GM23338 (cell line): ENCODE measurements around the gene AGPS.

Experiments used
- EZH2 ChIP-seq: fragments of 200-600 bp; sonication (generic); IDR thresholded peaks from one replicate; pipeline ENCODE4 v1.8.0; 2017; ENCODE audit warnings: antibody characterized with exemption, mild to moderate bottlenecking, low read depth; ENCODE audit not compliant: unreplicated experiment
- EZH2phosphoT487 ChIP-seq: fragments of 200-600 bp; sonication (generic); IDR thresholded peaks from one replicate; pipeline ENCODE4 v1.8.1; 2018; ENCODE audit warnings: antibody characterized with exemption; ENCODE audit not compliant: unreplicated experiment
- POLR2AphosphoS5 ChIP-seq: IDR thresholded peaks from 2 replicates; pipeline ENCODE4 v1.6.1; 2016; ENCODE audit warnings: antibody characterized with exemption, low read depth
- TF ChIP-seq, protein P1 (sequence below), 2 experiments: fragments of 200-600 bp in 1 of 2; sonication (generic) in 1 of 2; conservative IDR thresholded peaks; 2 replicates each; pipeline versions ENCODE4 v1.5.1 to v1.6.1; 2016 to 2017; ENCODE audit warnings: antibody characterized with exemption in 2 of 2, low read depth in 2 of 2, mild to moderate bottlenecking in 2 of 2, moderate library complexity in 1 of 2
- TF ChIP-seq, protein P2 (sequence below): IDR thresholded peaks from 2 replicates; pipeline ENCODE4 v1.6.1; 2016; ENCODE audit warnings: antibody characterized with exemption
- TF ChIP-seq, protein P3 (sequence below): IDR thresholded peaks from one replicate; pipeline ENCODE4 v1.6.1; 2018; ENCODE audit warnings: antibody characterized with exemption; ENCODE audit not compliant: unreplicated experiment

DNA sequence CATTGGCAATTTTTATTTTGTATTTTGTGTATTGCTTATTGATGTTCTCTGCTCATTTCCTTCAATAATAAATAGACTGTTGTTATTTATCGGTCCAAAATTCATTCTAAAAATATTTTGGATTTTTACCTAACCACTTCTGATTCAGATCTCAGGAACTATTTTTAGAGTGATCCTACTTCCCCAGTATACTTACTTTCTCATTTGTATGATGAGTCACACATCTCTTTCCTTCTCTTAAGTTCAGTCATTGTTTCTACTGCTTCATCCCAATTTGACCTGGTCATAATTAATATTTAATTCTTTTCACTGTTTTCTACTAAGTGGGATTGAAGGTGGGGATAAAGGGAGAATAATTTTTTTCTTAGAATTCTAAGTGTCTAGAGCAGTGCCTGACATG lies 75.1 kb downstream of the AGPS start:
- TF ChIP-seq EZH2phosphoT487, result no peak
- TF ChIP-seq, protein P1, sequence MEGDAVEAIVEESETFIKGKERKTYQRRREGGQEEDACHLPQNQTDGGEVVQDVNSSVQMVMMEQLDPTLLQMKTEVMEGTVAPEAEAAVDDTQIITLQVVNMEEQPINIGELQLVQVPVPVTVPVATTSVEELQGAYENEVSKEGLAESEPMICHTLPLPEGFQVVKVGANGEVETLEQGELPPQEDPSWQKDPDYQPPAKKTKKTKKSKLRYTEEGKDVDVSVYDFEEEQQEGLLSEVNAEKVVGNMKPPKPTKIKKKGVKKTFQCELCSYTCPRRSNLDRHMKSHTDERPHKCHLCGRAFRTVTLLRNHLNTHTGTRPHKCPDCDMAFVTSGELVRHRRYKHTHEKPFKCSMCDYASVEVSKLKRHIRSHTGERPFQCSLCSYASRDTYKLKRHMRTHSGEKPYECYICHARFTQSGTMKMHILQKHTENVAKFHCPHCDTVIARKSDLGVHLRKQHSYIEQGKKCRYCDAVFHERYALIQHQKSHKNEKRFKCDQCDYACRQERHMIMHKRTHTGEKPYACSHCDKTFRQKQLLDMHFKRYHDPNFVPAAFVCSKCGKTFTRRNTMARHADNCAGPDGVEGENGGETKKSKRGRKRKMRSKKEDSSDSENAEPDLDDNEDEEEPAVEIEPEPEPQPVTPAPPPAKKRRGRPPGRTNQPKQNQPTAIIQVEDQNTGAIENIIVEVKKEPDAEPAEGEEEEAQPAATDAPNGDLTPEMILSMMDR (conservative IDR thresholded peaks at IDR 0.05; ENCODE audit: low read depth in 2 of 2), result no peak
- no peak for TF ChIP-seq EZH2
- no peak for TF ChIP-seq POLR2AphosphoS5
- TF ChIP-seq, protein P2, sequence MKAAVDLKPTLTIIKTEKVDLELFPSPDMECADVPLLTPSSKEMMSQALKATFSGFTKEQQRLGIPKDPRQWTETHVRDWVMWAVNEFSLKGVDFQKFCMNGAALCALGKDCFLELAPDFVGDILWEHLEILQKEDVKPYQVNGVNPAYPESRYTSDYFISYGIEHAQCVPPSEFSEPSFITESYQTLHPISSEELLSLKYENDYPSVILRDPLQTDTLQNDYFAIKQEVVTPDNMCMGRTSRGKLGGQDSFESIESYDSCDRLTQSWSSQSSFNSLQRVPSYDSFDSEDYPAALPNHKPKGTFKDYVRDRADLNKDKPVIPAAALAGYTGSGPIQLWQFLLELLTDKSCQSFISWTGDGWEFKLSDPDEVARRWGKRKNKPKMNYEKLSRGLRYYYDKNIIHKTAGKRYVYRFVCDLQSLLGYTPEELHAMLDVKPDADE, result no peak
- TF ChIP-seq, protein P3, sequence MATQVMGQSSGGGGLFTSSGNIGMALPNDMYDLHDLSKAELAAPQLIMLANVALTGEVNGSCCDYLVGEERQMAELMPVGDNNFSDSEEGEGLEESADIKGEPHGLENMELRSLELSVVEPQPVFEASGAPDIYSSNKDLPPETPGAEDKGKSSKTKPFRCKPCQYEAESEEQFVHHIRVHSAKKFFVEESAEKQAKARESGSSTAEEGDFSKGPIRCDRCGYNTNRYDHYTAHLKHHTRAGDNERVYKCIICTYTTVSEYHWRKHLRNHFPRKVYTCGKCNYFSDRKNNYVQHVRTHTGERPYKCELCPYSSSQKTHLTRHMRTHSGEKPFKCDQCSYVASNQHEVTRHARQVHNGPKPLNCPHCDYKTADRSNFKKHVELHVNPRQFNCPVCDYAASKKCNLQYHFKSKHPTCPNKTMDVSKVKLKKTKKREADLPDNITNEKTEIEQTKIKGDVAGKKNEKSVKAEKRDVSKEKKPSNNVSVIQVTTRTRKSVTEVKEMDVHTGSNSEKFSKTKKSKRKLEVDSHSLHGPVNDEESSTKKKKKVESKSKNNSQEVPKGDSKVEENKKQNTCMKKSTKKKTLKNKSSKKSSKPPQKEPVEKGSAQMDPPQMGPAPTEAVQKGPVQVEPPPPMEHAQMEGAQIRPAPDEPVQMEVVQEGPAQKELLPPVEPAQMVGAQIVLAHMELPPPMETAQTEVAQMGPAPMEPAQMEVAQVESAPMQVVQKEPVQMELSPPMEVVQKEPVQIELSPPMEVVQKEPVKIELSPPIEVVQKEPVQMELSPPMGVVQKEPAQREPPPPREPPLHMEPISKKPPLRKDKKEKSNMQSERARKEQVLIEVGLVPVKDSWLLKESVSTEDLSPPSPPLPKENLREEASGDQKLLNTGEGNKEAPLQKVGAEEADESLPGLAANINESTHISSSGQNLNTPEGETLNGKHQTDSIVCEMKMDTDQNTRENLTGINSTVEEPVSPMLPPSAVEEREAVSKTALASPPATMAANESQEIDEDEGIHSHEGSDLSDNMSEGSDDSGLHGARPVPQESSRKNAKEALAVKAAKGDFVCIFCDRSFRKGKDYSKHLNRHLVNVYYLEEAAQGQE, result no peak
